Measurements from ENCODE around the gene RPL27A.

DNA sequence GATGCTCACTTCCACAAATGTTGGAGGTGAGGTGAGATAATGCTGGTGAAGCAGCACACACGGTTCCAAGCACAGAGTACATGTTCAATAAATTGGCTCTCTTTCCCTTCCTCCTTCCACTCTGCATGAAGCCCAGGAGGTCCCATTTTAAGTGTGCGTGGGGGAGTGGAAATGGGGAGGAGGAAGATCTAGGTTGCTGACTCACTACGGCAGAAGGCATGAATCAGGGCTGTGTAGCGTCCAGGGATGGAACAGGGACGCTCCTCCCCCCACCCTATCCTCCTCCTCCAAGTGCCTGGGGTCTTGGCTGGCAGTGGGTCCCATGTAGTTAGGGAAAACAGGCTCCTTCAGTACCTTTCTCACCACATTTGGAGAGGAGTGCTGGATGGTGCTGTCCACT, 44.3 kb upstream of the RPL27A start:
- TF ChIP-seq, protein P1, sequence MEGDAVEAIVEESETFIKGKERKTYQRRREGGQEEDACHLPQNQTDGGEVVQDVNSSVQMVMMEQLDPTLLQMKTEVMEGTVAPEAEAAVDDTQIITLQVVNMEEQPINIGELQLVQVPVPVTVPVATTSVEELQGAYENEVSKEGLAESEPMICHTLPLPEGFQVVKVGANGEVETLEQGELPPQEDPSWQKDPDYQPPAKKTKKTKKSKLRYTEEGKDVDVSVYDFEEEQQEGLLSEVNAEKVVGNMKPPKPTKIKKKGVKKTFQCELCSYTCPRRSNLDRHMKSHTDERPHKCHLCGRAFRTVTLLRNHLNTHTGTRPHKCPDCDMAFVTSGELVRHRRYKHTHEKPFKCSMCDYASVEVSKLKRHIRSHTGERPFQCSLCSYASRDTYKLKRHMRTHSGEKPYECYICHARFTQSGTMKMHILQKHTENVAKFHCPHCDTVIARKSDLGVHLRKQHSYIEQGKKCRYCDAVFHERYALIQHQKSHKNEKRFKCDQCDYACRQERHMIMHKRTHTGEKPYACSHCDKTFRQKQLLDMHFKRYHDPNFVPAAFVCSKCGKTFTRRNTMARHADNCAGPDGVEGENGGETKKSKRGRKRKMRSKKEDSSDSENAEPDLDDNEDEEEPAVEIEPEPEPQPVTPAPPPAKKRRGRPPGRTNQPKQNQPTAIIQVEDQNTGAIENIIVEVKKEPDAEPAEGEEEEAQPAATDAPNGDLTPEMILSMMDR (IDR thresholded peaks at IDR 0.05; ENCODE audit: low read depth, low read length, poor library complexity, severe bottlenecking): no peak
- no peak for TF ChIP-seq EZH2phosphoT487 (IDR thresholded peaks at IDR 0.05; ENCODE audit: borderline replicate concordance, low read length)
